Cerebellar cortex (tissue), 1 donor: Measurements from ENCODE around the gene UXS1.

ENCODE experiments used
- DNase-seq: peaks from one replicate; pipeline ENCODE4 v3.0.0-alpha.2; 2015; ENCODE audit warnings: low spot score

The UXS1 gene

DNA sequence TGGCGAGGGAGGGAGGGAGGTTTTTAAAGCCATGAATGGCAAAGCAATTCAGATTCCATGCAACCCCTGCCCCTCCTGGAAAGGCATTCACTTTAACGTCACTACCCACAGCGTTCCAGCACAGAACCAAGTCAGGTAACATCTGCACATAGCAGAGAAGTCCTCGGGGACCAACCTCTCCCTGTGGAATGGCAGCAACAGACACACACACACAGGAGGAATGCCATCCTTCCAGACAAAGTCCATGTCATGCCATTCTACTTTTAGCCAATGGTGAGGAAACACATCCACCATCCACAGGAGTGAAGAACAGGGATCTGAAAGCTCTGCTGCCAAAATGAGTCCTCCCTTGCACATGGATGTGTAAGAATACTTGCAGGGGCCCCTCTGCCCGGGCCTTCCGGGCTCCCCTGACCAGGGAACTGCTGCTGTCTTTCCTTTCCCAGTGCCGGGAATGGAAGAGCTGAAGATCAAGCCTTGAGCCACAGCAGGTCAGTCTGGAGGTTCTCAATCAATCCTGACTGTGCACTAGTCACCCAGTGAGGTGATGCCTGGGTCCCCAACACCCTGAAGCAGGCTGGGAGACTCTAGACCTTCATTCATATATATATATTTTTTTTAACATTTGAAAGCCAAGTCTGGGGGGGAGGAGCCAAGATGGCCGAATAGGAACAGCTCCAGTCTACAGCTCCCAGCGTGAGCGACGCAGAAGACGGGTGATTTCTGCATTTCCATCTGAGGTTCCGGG lies 63.7 kb downstream of the UXS1 start:
- no peak for DNase-seq

- DNase-seq = no peak
Measured at GRCh38 chr2:106129592-106129991, 64.5 kb downstream of the UXS1 start.

GRCh38 chr2:106129150-106129549 lies 65.0 kb downstream of the UXS1 start:
- DNase-seq = no peak

GRCh38 chr2:106127776-106128268 lies 66.3 kb downstream of the UXS1 start:
- no peak for DNase-seq

GRCh38 chr2:106127282-106127771 lies 66.8 kb downstream of the UXS1 start:
- no peak for DNase-seq

DNA sequence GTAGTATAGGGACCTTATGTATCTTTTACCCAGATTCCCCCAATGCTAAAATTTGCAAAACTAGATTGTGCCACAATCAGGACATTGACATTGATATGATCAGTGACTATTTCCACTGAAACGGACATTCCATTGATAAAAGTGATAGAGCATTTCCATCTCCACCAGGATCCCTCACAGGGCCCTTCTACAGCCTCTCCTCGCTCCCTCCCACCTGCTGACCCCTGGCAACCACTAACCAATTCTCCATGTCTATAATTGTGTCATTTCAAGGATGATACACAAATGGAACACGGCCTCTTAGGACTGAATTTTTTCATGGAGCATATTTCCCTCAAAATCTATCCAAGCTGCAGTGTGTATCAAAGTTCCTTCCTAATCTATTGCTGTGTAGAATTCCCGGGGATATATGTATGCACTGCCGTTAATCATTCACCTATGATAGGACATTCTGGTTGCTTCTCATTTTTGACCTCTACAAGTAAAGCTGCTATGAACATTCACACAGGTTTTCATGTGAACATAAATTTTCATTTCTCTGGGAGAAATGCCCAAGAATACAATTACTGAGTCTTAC lies 67.3 kb downstream of the UXS1 start:
- DNase-seq = no peak

GRCh38 chr2:106126295-106126694 lies 67.8 kb downstream of the UXS1 start:
- DNase-seq = no peak

DNA sequence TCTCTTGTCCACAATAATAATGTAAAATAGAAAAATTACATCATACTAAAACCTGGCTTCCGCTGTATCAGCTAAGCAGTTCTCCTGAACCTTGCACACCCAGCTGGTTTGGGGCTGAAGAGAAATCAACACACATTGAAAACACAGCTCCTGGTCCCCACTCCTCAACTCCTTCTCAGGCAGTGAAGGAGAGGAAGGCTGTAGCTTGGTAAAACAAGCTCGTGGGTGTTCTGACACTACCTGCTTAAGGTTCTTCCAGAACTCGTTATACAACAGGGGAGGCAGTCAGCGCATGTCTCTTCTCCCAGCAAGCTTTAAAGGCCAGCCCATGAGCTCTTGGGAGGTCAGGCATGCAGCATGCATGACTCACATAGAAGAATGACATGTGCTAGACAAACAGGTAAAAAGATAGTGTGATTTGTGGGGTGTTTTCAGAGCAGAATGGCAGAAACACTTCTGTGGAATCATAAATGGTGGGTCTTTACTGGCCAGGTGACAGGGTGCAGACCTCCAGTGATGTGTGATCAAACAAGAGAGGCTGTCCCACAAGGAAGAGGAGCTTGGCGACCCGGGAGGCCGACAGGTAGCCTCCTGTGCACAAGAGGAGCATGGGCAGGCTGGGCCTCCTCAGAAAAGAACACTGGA lies 69.1 kb downstream of the UXS1 start:
- no peak for DNase-seq

GRCh38 chr2:106124106-106124756 lies 69.9 kb downstream of the UXS1 start:
- peak; percentile 90 for DNase-seq

- DNase-seq = no peak
Measured at GRCh38 chr2:106122157-106122556, 71.9 kb downstream of the UXS1 start.

DNA sequence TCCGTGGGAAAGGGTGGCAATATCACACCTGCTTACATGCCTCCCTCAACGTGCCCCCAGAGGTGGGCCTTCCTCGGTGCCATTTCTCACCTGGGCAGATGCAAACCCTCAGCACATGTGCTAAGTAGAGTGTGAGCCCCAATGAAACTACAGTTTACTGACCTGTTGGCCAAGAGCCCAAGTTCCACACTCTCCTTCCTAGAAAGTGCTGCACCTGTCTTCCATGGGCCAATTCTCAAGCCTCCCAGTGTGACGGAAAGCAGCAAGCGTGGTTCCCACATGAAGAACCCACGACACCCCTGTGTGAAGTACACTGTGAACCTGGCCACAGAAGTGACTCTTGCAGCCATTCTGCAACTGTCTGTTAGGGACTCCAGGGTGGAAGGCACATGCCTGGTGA lies 73.7 kb downstream of the UXS1 start:
- DNase-seq = no peak

DNA sequence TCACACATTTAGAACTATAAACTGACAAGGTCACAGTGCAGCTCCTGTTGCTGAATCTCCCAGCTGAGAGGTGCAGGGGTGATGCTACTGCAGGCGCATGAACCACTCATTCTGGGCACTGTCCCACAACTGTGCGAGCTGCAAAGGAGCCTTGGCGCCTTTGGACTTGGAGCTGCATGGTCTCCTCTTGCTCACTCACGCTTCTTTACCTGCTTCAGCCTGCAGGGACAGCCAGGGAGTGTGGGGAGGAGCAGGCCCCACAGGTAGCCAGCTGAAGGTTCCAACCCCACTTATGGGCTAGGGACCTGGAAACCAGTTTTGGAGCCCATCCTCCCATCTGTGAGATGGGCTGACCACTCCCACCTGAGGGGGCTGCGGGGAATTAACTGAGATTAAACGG lies 75.0 kb downstream of the UXS1 start:
- no peak for DNase-seq

GRCh38 chr2:106117882-106118684 lies 76.0 kb downstream of the UXS1 start:
- DNase-seq = no peak

DNA sequence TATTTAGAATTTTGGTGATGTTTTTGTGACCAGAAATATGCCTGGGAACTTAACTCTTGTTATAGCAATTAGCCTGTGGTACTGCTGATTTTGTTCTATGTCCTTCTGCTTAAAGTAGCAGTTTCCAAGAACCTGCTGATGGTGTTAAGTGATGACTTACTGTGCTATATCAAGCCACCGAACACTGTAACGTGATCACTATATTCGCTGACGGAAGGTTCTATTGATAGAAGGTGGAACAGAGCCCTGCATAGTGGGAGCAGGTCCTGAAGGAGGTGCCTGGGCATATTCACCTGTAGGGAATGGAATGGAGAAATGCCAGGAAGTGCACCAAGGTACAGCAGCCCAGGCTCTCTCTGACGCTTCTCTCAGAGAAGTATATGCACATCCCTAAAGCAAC lies 76.8 kb downstream of the UXS1 start:
- DNase-seq = no peak

GRCh38 chr2:106116248-106116647 lies 77.9 kb downstream of the UXS1 start:
- DNase-seq = no peak

GRCh38 chr2:106115665-106116064 lies 78.4 kb downstream of the UXS1 start:
- no peak for DNase-seq

DNA sequence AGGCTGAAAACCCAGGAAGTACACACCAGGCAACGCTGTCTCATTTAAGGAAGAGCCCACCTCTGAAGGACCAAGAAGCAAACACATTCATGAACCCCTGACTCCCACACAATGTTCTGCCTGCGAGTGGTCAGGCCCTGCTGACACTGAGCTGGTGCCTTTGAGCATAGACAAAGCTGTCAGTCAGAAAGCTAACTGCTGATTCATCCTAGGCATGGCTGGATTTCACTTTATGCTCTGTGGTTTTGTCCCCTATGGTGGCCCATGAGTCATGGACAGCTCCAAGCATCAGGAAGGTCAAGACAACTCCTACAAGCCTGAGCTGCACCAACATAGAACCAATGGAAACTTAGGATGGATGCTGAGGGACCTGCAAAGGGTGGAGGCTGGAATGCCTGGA lies 78.9 kb downstream of the UXS1 start:
- DNase-seq = no peak

DNA sequence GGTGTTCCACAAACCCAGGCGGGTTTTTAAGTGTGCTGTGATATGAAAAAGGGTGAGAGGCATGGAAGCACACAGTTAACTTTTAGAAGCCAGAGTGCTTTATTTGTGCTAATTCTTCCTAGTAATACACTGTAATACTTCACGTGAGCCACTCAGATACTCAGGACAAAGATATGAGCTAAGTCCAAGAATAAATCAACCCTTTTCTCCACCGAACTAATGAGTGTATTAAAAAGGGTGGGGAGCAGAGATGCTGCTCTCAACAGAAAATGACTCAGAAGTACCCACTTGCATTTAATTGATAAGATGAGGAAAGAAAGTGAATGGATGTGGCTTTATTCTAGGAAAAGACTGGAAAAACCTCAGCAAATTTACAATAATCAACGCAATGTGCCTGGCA lies 79.9 kb downstream of the UXS1 start:
- DNase-seq = no peak

GRCh38 chr2:106113361-106113966 lies 80.6 kb downstream of the UXS1 start:
- no peak for DNase-seq

DNA sequence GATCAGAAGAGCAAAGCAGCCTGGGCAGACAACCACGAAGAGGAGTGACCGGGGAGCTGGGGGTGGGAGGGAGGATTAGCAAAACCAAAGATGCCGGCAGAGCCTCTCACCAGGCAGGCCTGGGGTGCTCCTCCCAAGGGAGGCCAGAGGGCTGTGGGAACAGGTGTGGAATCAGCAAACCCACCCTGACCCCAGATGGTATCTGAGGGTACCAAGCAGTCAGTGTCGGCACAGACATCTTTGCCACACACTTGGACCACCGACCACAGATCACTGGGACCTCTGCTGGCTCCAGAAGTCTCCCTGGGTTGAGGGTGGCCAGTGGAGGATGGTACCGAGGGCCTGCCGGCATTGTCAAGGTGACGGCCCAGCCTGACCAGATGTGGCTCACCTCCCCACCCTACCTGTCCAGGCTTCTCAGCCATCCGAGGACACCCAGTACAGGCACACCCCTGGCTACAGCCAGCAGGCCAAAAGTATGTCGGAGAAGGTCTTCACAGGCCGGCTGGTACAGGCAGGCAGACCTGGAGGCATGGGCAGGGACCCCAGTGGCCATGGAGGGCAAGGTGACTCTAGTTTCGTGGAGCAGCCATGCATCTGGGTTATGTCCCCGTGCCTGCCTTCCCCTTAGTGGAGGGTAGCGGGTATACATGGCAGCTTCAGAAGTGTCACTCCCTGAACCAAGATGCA lies 82.1 kb downstream of the UXS1 start:
- no peak for DNase-seq
